ENCODE data around the gene F8A2. TPM values are rescaled to one million over a fixed set of nuclear protein-coding genes. Genes with fewer than 3 reads are reported as not detected.
"Not testable (repeated sequence)": the region's sequence is repeated elsewhere in the genome, so short reads cannot be mapped to it uniquely, and the experiment has no call there.

F8A2 gene
- total RNA-seq, 4 donors from 2014 or later = not detected

DNA sequence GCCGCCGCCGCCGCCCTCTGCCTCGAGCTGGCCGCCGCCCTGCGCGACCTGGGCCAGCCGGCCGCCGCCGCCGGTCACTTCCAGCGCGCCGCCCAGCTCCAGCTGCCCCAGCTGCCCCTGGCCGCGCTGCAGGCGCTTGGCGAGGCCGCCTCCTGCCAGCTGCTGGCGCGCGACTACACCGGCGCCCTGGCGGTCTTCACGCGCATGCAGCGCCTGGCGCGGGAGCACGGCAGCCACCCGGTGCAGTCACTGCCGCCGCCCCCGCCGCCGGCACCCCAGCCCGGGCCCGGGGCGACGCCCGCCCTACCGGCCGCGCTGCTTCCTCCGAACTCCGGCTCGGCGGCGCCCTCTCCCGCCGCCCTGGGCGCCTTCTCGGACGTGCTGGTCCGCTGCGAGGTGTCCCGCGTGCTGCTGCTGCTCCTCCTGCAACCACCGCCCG is 653 bp downstream of the F8A2 start:
- H3K36me3 ChIP-seq; intact Hi-C loops (cut with DNase I; ENCODE audit: low total_unique reads); in situ Hi-C loops (cut with MboI; ENCODE audit: low sequenced_read_pairs in 4 of 4); H3K9me3 ChIP-seq; H3K4me1 ChIP-seq; H3K27me3 ChIP-seq; H3K4me3 ChIP-seq; DNase-seq; H3K27ac ChIP-seq: not testable (repeated sequence)
- ATAC-seq = peak; percentile 72 to 81

DNA sequence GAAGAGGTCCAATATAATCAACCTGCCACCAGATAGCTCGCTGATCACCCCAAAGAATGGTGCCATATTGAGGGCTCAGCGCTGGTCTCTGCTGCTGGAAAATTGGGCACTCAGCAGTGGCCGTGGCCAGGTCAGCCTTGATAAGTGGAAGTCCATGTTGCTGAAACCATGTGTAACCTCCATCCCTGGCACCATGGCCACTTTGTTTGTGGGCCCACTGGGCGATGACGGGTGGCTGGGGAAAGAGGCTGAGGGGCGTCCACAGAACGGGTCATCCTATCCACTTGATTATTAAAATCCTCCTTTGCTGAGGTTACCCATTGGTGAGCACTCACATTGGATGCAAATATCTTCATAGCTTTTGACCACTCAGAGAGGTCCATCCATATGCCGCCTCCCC is 7.7 kb downstream of the F8A2 start:
- intact Hi-C loops (cut with DNase I; ENCODE audit: low total_unique reads) = no loop called here
- DNase-seq = no peak
- no peak for ATAC-seq

DNA sequence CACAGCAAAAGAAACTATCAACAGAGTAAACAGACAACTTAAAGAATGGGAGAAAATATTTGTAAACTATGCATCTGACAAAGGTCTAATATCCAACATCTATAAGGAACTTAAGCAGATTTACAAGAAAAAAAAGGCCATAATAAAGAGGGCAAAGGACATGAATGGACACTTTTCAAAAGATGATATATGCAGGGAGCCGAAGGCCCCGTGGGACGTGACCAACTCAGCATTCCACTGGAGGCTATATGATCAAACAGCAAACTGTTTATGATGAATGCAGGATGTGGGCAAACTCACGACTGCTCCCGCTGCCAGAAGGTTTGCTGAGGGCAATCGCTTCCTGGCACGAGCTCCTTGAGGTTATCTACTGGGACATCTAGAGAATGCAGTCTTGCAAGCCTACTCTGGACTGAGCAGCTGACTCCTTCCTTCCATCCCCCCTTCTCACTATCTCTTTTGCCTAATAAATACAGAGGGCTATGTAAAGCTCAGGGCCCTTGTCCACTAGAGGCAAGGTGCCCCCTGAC is 12.9 kb downstream of the F8A2 start:
- H3K36me3 ChIP-seq; H3K4me1 ChIP-seq; H3K4me3 ChIP-seq; H3K27me3 ChIP-seq; ATAC-seq; H3K9me3 ChIP-seq; DNase-seq; intact Hi-C loops (cut with DNase I; ENCODE audit: low total_unique reads); H3K27ac ChIP-seq; in situ Hi-C loops (cut with MboI; ENCODE audit: low sequenced_read_pairs in 4 of 4): not testable (repeated sequence)

More for the DNA sequence above, 7.7 kb downstream of the F8A2 start:
- TF ChIP-seq, protein P1, sequence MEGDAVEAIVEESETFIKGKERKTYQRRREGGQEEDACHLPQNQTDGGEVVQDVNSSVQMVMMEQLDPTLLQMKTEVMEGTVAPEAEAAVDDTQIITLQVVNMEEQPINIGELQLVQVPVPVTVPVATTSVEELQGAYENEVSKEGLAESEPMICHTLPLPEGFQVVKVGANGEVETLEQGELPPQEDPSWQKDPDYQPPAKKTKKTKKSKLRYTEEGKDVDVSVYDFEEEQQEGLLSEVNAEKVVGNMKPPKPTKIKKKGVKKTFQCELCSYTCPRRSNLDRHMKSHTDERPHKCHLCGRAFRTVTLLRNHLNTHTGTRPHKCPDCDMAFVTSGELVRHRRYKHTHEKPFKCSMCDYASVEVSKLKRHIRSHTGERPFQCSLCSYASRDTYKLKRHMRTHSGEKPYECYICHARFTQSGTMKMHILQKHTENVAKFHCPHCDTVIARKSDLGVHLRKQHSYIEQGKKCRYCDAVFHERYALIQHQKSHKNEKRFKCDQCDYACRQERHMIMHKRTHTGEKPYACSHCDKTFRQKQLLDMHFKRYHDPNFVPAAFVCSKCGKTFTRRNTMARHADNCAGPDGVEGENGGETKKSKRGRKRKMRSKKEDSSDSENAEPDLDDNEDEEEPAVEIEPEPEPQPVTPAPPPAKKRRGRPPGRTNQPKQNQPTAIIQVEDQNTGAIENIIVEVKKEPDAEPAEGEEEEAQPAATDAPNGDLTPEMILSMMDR (IDR thresholded peaks at IDR 0.05 in 4 of 5, conservative IDR thresholded peaks at IDR 0.05 in 1 of 5) = no peak
- no peak for TF ChIP-seq POLR2A (IDR thresholded peaks at IDR 0.05)
- H3K4me1 ChIP-seq = no peaks in the 10 kb centered on the region
- in situ Hi-C loops (cut with MboI; ENCODE audit: low sequenced_read_pairs in 4 of 4) = no loop called here
- H3K36me3 ChIP-seq = no peaks in the 10 kb centered on the region
- no peak overlapping the region for H3K27ac ChIP-seq
- no peaks in the 10 kb centered on the region for H3K27me3 ChIP-seq
- H3K4me3 ChIP-seq = no peak overlapping the region
- H3K9me3 ChIP-seq = no peaks in the 10 kb centered on the region

DNA sequence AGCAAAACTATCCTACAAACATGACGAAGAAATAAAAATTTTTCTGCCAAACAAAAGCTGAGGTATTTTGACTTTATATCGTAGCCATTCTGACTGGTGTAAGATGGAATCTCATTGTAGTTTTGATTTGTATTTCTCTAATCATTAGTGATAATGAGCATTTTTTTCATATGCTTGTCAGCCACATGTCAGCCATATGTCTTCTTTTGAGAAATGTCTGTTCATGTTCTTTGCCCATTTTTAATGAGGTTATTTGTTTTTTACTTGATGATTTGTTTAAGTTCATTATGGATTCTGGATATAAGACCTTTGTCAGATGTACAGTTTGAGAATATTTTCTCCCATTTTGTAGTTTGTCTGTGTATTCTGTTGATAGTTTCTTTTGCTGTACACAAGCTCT is 24.5 kb downstream of the F8A2 start:
- no peak for DNase-seq
- no peak for TF ChIP-seq POLR2A (IDR thresholded peaks at IDR 0.05)
- TF ChIP-seq, protein P1 (IDR thresholded peaks at IDR 0.05 in 4 of 5, conservative IDR thresholded peaks at IDR 0.05 in 1 of 5) = no peak
- Histone ChIP-seq H3K27ac (no peak overlapping the region), H3K36me3 (no peaks in the 10 kb centered on the region), H3K9me3 (peaks cover 0 to 12% (median 0%) of the 10 kb centered on the region in 3 donors), H3K4me1 (no peaks in the 10 kb centered on the region), H3K4me3 (no peak overlapping the region), H3K27me3 (no peaks in the 10 kb centered on the region)
- intact Hi-C loops (cut with DNase I; ENCODE audit: low total_unique reads) (no loop called here), in situ Hi-C loops (cut with MboI; ENCODE audit: low sequenced_read_pairs in 4 of 4) (no loop called here)
- no peak for ATAC-seq

DNA sequence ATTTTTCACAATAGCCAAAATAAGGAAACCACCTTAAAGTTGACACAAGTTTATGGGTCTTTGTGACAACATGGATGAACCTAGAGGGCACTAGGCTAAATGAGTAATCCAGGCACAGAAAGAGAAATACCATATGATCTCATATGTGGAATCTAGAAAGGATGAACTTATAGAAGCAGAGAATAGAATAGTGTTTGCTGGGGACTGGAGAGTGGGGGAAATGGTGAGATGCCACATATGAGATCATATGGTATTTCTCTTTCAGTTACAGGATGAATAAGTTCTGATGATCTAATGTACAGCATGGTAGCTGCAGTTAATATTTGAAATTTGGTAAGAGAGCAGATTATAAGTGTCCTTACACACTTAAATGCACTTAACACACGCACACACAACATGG is 35.9 kb downstream of the F8A2 start:
- intact Hi-C loops (cut with DNase I; ENCODE audit: low total_unique reads) (no loop called here), in situ Hi-C loops (cut with MboI; ENCODE audit: low sequenced_read_pairs in 4 of 4) (no loop called here)
- no peaks in the 10 kb centered on the region for H3K36me3 ChIP-seq
- TF ChIP-seq POLR2A (IDR thresholded peaks at IDR 0.05) = no peak
- TF ChIP-seq, protein P1 (IDR thresholded peaks at IDR 0.05 in 4 of 5, conservative IDR thresholded peaks at IDR 0.05 in 1 of 5) = no peak
- no peaks in the 10 kb centered on the region for H3K9me3 ChIP-seq
- no peaks in the 10 kb centered on the region for H3K27me3 ChIP-seq
- ATAC-seq = no peak
- H3K27ac ChIP-seq = no peak overlapping the region
- no peaks in the 10 kb centered on the region for H3K4me1 ChIP-seq
- DNase-seq = no peak
- H3K4me3 ChIP-seq = no peak overlapping the region

Small RNA genes lying within 50 kb of the gene (microRNA-seq; reads per million reads assigned to microRNA genes)
- gene MIR1184-2 (ENCODE audit: borderline replicate concordance in 2 of 2) = 0 reads per million in 2 donors

Other genes with a start within 250 kb of the F8A2 start
- gene VBP1, start 165.6 kb upstream of the F8A2 start, total RNA-seq = 10 to 100 TPM; 53.6 to 79.9 (median 72.1) TPM
- under 1 TPM in 1 of 4 donors, not detected in 3; 0.13 TPM for gene RAB39B, start 117.6 kb upstream of the F8A2 start, total RNA-seq
- 10 to 100 TPM in 1 of 4 donors, 1 to 10 TPM in 3; 4.5 to 13.3 (median 7.7) TPM for gene CLIC2, start 47.5 kb upstream of the F8A2 start, total RNA-seq
- gene F8A3, start 76.5 kb downstream of the F8A2 start, total RNA-seq = 10 to 100 TPM in 2 of 4 donors, 1 to 10 TPM in 2; 6.8 to 15.5 (median 11.9) TPM
- gene SPRY3, start 230.5 kb downstream of the F8A2 start, total RNA-seq = 1 to 10 TPM in 2 of 4 donors, under 1 TPM in 2; 0.40 to 1.3 (median 0.95) TPM
- 10 to 100 TPM; 13.7 to 25.7 (median 17.4) TPM for gene TMLHE, start 230.9 kb downstream of the F8A2 start, total RNA-seq